ENCODE data around the gene TMEM100. TPM values are rescaled to one million over a fixed set of nuclear protein-coding genes. Genes with fewer than 3 reads are reported as not detected.

Gene TMEM100
- total and polyA plus RNA-seq, 2 donors (not counting 3 experiments of a cell fraction or from before 2014, with no cell fraction given), result not detected

- Histone ChIP-seq H3K36me3 (ENCODE audit: control insufficient read depth in 2 of 2, extremely low read depth in 1 of 2, insufficient read depth in 2 of 2, low read length in 2 of 2) (peaks cover 7 to 29% of the 10 kb centered on the region in 2 experiments), H3K9me1 (replicated peaks; ENCODE audit: control insufficient read depth, extremely low read depth, insufficient read depth, low read length) (no peaks in the 10 kb centered on the region), H3K27ac (ENCODE audit: insufficient read depth, low read depth, low read length) (no peak overlapping the region), H3K9ac (replicated peaks; ENCODE audit: extremely low read depth, insufficient read depth, low read length) (no peak overlapping the region), H3K27me3 (ENCODE audit: control insufficient read depth in 2 of 2, insufficient read depth in 2 of 2, low read length in 2 of 2) (no peaks in the 10 kb centered on the region), H4K20me1 (replicated peaks; ENCODE audit: control insufficient read depth, extremely low read depth, insufficient read depth, low read length) (no peaks in the 10 kb centered on the region), H2AFZ (ENCODE audit: low read depth, low read length) (no peak overlapping the region), H3K4me1 (ENCODE audit: control insufficient read depth, extremely low read depth, insufficient read depth, low read length) (no peaks in the 10 kb centered on the region), H3K9me3 (replicated peaks; ENCODE audit: control insufficient read depth, insufficient read depth, low read length) (no peaks in the 10 kb centered on the region), H3K79me2 (ENCODE audit: control insufficient read depth, insufficient read depth, low read length) (no peaks in the 10 kb centered on the region), H3K4me3 (replicated peaks in 1 of 3; ENCODE audit: insufficient read depth in 1 of 3, low read depth in 1 of 3, low read length in 3 of 3) (no peak overlapping the region), H3K4me2 (ENCODE audit: insufficient read depth, low read length) (no peak overlapping the region)
- POLR2A ChIA-PET, result no interaction called here
- BruUV-seq (replicated peaks), result no TSS peak
- dilution Hi-C loops (cut with MboI; ENCODE audit: extremely low pct_ligation_motif_present, low sequenced_read_pairs) (no loop called here), intact Hi-C loops (cut with micrococcal nuclease) (loop anchor here (10.0 kb wide), 1 partner anchor 543 kb away; no protein-coding TSS in a partner anchor)
- FAIRE-seq (no peak), DNase-seq (ENCODE audit: low read depth, low spot score) (no peak)
- TF ChIP-seq FOS (IDR thresholded peaks at IDR 0.05; ENCODE audit: borderline replicate concordance, insufficient read depth, low read length) (no peak), MYC (IDR thresholded peaks at IDR 0.05; ENCODE audit: low read depth, low read length) (no peak), POLR2A (IDR thresholded peaks at IDR 0.05; ENCODE audit: low read depth, low read length) (no peak), JUN (IDR thresholded peaks at IDR 0.05; ENCODE audit: borderline replicate concordance, insufficient read depth, insufficient read length, low read depth) (no peak), CTCF (IDR thresholded peaks at IDR 0.05; ENCODE audit: extremely low read depth in 1 of 2, insufficient read depth in 1 of 2, low read depth in 1 of 2, low read length in 2 of 2) (no peak), POLR2AphosphoS5 (IDR thresholded peaks at IDR 0.05; ENCODE audit: insufficient read depth, low read depth, low read length) (no peak), MAX (IDR thresholded peaks at IDR 0.05; ENCODE audit: insufficient read depth, insufficient read length) (no peak), GATA2 (IDR thresholded peaks at IDR 0.05; ENCODE audit: insufficient read depth, insufficient read length, low read depth, low read length) (no peak), EZH2 (IDR thresholded peaks at IDR 0.05; ENCODE audit: borderline replicate concordance, low read depth, low read length, severe bottlenecking) (no peak)
- CTCF ChIA-PET, result interaction anchor here (0.7 to 4.5 kb wide), 10 partner anchors 11 to 258 kb away, joined by 3 to 60 read pairs (median 6); partner anchors contain the start of genes PCTP and TMEM100
These were observed 49.4 kb upstream of the TMEM100 start for GRCh38 chr17:55772086-55772485.

Data from endothelial cell of umbilical vein (primary cell).